Right kidney (tissue), 1 donor: ENCODE results near the gene TMEM62.
"Not testable (repeated sequence)": the region's sequence is repeated elsewhere in the genome, so short reads cannot be mapped to it uniquely, and the experiment has no call there.

ENCODE experiments used
- DNase-seq: peaks from one replicate; pipeline ENCODE4 v3.0.0-alpha.2; 2016

Gene TMEM62

DNA sequence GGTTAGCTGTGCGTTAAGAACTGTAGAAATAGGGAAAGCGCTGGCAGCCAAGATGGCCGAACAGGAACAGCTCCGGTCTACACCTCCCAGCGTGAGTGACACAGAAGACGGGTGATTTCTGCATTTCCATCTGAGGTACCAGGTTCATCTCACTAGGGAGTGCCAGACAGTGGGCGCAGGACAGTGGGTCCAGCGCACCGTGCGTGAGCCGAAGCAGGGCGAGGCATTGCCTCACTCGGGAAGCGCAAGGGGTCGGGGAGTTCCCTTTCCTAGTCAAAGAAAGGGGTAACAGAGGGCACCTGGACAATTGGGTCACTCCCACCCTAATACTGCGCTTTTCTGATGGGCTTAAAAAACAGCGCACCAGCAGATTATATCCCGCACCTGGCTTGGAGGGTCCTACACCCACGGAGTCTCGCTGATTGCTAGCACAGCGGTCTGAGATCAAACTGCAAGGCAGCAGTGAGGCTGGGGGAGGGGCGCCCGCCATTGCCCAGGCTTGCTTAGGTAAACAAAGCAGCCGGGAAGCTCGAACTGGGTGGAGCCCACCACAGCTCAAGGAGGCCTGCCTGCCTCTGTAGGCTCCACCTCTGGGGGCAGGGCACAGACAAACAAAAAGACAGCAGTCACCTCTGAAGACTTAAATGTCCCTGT is 42.4 kb downstream of the TMEM62 start:
- not testable (repeated sequence) for DNase-seq

GRCh38 chr15:43177147-43177546 is 43.8 kb downstream of the TMEM62 start:
- not testable (repeated sequence) for DNase-seq

- DNase-seq: no peak
These were observed 49.9 kb downstream of the TMEM62 start for GRCh38 chr15:43183270-43183669.

DNA sequence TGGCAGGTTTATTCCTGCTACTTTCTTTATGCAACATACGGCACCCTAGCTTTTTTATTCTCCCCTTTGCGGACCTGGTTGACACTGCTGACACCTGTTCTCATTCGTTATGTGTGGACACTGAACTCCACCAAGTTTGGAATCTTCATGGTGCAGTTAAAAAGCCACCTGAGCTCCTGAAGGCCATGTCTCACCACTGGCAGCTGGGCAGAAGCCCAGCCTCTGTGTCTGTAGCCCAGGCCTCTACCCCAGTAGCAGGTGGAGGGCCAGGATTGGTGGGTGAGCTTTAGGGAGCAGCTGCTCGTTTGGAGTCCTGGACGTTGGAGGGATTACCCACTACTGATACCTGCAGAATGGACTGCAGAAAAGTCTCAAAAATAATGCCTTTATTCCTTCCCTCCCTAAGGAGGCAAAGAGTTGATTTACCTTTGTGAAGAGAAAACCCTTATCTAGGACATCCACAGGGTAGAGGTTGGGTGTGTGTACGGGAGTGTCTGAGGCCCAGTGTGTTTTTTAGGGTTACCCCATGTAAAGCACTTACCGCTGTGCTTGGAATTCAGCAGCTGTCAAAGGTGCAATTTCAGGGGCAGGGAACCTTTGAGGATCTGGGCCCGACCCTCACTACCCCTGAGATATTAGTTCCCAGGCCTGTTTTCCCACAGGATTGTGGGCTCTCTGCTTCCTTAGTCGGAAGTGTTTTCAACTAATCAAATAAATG is 51.2 kb downstream of the TMEM62 start:
- no peak for DNase-seq

DNA sequence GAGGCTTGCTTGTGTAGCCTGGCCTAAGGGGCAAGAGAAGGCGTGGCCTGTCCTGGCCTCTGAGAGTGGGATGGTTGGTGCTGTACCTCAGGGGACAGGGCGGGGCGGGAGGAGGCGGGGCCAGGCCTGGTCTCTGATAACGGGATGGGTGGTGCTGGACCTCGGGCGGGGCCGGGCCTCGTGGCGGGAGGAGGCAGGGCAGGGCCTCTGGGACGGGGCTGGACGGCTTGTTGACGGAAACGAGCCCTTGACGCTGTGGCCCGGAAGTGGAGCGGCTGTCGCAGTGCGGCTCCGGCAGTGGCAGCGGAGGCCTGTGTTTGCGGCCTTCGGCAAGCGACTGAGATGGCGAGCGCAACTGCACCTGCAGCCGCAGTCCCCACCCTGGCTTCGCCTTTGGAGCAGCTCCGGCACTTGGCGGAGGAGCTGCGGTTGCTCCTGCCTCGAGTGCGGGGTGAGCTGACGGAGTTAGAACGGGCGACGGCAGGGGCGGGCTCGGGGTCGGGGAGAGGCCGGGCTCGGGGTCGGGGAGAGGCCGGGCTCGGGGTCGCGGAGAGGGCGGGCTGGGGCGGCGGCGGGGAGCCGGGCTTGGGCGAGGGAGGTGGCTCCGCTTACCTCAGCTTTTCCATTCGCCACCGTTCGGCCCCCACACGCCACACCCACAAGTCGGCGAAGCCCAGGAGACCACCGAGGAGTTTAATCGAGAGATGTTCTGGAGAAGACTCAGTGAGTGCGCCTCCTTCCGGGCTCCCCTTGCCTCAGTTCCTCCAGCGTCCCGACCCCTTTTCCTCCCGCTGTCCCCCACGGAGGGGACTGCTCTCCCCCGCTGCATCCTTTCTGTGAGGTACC is 52.0 kb downstream of the TMEM62 start, which contains the start of gene CCNDBP1:
Gene CCNDBP1, plus strand, starts transcription at position 247 of the 846 bp plus-strand sequence. Its CDS starts 96 bp downstream, at position 343.
- peak; percentile 76 for DNase-seq

- DNase-seq: no peak
These were observed 52.6 kb downstream of the TMEM62 start for GRCh38 chr15:43186003-43186353.

DNA sequence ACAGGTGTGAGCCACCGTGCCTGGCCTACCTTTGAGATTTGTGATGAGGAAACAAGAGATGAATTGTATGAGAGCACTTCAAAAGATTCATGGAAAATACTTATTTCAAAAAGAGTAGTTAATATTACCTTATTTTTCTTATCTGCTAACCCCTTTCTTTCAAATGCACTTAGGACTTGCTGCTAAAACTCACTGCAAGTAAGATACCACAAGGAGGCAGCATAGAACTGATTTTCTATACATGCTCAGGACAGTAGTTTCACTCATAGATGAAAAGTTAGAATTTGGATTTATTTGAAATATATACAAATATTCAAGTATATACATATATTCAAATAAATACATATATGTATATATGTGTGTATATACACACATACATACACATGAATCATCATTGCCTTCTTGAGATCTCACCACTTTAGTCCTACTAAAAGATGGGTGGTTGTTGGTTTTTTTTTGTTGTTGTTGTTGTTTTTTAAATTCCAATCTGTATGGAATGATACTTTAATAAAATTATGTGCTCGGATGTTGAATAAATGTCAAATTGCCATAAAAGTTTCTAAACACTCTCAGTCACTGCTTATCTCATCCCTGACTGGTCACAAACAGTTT is 54.3 kb downstream of the TMEM62 start:
- no peak for DNase-seq

DNA sequence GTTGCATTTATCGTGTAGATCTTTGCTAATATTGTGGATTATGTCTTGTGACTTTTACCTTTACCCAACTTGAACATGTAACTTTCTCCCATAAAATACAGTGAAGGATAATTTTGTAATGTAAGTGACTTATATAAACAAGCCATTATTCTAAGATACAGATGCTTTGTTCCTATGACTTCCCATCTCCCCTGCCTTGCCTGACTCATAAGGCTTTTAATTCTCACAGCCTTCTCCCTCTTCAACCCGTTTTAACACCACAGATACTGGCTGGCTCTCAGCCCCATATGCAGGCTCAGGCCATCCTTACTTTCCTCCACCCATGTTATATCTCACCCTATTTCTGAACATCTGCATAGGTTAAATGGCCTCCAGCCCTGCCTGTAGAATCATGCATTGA is 55.9 kb downstream of the TMEM62 start:
- no peak for DNase-seq

DNA sequence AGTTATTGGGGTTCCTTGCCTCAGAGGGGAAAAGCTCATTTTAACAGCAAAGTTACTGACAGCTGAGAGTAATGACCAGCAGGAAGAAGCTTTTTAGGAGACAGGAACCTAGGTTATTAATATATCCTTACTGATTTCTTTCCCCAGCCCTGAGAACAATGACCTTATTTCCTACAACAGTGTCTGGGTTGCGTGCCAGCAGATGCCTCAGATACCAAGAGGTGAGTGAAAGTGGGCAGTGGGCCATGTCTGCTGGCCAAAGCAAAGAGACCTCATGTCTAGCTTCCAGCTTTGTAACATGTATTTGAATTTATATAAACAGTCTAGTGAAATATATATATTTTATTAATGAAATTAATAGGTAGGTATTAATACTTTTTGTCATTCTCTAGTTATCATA is 56.8 kb downstream of the TMEM62 start:
- no peak for DNase-seq

DNA sequence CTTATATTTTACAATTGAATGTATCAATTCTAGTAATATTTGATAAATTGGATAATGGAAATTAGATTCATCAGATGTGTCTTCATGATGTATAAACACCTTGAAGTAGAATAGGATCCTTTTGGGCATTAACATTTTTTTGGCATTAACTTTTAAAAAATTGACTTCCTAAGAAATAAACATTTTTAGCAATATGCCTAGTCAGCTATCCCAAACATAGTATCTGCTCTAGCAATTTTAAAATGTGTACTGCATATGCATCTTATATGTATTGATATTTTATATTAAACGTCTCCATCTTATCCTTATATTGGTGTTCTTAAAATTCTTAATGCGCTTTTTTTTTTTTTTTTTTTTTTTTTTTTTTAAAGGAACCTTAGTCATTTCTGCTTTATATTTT is 60.3 kb downstream of the TMEM62 start:
- no peak for DNase-seq

GRCh38 chr15:43194795-43195194 is 61.4 kb downstream of the TMEM62 start:
- DNase-seq: no peak

- DNase-seq: no peak
These were observed 63.6 kb downstream of the TMEM62 start for GRCh38 chr15:43196760-43197548.

DNA sequence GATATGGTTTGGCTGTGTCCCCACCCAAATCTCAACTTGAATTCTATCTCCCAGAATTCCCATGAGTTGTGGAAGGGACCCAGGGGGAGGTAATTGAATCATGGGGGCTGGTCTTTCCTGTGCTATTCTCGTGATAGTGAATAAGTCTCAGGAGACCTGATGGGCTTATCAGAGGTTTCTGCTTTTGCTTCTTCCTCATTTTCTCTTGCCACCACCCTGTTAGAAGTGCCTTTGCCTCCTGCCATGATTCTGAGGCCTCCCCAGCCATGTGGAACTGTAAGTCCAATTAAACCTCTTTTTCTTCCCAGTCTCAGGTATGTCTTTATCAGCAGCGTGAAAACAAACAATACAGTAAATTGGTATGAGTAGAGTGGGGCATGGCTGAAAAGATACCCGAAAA is 64.4 kb downstream of the TMEM62 start:
- DNase-seq: not testable (repeated sequence)

GRCh38 chr15:43198556-43198955 is 65.2 kb downstream of the TMEM62 start:
- not testable (repeated sequence) for DNase-seq

DNA sequence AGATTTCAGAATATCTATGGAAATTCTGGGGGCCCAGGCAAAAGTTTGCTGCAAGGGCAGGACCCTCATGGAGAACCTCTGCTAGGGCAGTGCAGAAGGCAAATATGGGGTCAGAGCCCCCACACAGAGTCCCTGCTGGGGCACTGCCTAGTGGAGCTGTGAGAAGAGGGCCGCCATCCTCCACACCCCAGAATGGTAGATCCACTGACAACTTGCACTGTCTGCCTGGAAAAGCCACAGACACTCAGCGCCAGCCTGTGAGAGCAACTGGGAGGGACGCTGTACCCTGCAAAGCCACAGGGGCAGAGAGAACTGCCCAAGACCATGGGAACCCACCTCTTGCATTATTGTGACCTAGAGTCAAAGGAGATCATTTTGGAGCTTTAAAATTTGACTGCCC is 65.6 kb downstream of the TMEM62 start:
- DNase-seq: no peak

GRCh38 chr15:43199945-43200488 is 66.6 kb downstream of the TMEM62 start:
- DNase-seq: no peak

DNA sequence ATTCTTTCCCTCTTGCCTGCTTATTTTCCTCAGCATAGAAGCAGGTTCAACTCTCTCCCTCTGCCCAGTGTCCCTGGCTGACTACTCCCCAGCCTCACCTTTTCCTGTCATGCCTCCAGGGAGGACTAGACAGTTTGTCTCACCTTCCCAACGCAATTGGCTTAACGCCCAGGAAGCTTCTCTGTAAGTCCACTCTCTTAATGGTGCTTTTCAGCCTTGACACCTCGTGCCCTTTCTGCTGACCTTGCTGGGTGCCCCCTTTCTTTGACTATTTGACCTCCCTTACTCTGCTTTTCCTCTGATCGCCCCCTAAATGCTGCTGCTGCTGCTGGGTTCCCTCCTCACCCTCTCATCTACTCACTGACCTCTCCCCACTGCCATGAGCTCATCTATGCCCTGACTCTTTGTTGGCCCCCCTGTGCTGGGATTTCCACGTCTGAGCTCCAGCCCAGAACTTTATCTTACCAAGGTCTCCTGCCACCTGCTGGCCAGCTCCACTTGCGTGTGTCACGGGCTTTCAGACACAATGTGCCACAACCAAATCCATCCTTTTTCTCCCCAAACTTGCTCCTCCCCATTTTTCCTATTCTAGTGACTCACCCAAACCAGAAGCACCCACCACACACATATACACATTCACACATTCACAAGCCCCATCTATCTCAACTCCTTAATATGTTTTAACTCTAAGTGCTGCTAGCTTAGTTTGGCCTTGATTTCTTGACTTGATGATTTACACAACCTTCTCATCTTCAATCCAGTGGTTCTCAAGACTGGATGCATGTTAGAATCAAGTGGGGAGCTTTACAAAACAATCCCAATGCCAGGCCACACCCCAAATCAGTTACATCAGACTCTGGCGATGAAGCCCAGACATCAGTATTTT is 70.9 kb downstream of the TMEM62 start:
- no peak for DNase-seq

GRCh38 chr15:43206054-43206453 is 72.7 kb downstream of the TMEM62 start:
- DNase-seq: no peak

DNA sequence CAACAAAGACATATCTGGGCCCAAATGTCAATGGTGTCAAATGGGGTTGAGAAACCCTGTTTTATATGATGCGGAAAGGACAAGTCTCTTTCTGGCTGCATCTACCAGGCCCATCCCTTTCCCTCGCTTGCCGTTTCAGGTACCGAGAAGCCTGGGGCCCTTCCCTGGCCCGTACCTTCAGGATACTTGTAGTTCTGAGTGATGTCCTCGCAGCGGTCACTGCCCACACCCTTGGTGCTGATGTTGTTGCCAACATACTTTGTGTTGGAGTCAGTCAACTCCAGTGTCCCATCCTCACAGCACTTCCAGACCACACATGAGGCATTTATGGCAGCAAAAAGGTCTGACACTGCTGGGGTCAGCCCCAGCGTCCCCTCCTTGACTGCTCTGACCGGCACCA is 73.6 kb downstream of the TMEM62 start:
- DNase-seq: no peak
